Hematopoietic multipotent progenitor cell treated with erythropoietin and hydrocortisone succinate and interleukin-3 and kit ligand, for 17 days (in vitro differentiated cells): ENCODE measurements around the gene ATAD3C.
"Not testable (repeated sequence)": the region's sequence is repeated elsewhere in the genome, so short reads cannot be mapped to it uniquely, and the experiment has no call there.

Experiments used
- DNase-seq: peaks from one replicate; pipeline ENCODE4 v3.0.0-alpha.2; 2015; ENCODE audit warnings: low spot score

Gene ATAD3C

GRCh38 chr1:1477206-1477605 is 27.7 kb downstream of the ATAD3C start:
- DNase-seq = no peak

DNA sequence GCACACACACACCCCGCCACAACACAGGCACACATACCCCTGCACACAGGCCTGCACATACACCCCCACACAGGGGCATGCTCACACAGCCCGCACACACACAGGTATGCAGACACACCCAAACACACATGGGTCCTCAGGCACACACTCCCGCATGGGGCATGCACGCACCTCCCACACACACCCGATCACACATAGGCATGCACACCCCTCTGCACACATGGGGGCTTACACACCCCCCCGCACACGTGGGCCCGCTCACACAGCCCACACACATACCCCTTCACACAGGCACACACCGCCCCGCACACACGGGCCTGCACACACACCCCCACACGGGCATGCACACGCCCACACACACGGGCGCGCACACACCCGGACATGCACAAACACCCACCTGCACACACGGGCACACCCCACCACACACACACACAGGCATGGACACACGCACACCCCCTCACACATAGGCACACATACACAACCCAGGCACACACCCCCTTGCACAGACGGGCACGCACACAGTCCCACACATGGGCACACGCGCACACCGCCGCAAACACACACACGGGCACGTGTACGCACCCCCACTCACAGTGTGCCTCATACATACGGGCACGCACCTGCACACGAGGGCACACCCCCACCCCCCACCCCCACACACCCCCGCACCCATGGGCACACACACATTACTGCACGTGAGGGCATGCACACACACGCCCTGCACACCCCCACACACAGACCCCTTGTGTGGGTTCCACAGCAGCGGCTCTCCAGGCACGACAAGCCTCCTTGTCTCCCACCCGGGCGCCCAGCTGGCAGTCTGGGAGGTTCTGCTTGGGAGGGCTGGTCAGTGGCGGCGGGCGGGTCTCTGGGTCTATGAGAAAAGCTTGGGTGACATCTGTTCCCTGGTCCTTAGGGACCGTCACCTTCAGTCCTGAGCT is 30.3 kb downstream of the ATAD3C start:
- no peak for DNase-seq

GRCh38 chr1:1480488-1480867 is 31.0 kb downstream of the ATAD3C start:
- DNase-seq = not testable (repeated sequence)

DNA sequence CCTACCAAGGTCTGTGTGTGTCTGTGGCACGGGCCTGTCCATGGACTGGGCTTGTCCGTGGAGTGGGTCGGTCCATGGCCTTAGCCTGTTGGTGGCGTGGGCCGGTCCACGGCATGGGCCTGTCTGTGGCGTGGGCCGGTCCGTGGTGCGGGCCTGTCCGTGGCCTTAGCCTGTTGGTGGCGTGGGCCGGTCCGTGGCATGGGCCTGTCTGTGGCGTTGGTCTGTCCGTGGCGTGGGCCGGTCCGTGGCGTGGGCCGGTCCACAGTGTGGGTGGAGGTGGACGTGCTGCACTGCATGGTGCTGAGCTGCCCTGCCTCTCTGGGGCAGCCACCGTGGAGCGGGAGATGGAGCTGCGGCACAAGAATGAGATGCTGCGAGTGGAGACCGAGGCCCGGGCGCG is 32.3 kb downstream of the ATAD3C start:
- DNase-seq = not testable (repeated sequence)

DNA sequence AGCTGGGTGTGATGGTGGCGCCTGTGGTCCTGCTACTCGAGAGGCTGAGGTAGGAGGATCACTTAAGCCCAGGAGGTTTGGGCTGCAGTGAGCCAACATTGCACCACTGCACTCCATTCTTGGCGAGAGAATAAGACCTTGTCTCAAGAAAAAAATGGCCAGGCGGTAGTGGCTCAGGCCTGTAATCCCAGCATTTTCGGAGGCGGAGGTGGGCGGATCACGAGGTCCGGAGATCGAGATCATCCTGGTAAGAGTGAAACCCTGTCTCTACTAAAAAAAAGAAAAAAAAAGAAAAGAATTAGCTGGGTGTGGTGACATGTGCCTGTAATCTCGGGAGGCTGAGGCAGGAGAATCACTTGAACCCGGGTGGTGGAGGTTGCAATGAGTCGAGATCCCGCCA is 33.4 kb downstream of the ATAD3C start:
- DNase-seq = no peak

DNA sequence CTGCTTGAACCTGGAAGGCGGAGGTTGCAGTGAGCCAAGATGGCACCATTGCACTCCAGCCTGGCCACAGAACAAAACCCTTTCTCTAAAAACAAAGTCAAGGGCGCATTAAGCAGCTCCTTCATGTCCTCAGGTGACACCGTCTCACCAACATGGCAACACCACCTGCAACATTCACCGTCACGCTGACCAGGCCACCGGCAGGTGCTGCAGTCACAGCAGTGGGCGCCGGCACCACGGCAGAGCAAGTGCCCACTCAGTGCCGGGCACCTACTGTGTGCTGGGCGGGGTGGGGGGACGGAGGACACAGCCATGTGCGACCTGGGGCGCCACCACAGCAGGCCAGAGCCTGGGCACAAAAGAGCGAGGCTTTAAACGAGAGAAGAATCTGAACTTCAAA is 34.2 kb downstream of the ATAD3C start:
- no peak for DNase-seq

GRCh38 chr1:1484976-1485750 is 35.7 kb downstream of the ATAD3C start:
- DNase-seq = not testable (repeated sequence)

DNA sequence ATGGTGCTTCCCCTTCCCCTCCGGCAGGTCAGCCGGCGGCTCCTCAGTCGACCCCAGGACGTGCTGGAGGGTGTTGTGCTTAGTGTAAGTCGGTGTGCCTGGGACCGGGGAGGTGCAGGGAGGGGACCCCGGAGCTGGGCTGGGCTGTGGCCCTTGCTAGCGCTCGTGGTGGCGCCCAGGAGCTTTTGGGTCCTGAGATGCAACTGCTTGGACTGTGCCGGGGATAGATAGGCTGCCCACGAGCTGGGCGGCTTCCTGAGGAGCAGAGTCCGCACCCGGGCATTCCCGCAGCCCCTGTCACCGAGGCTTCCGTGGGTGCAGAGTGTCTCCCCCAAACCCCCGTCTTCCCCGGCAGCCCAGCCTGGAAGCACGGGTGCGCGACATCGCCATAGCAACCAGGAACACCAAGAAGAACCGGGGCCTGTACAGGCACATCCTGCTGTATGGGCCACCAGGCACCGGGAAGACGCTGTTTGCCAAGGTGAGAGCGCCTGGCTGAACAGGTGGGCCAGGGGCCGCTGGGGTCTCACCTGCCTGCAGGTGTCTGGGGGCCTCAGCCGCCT is 36.3 kb downstream of the ATAD3C start:
- DNase-seq = not testable (repeated sequence)

GRCh38 chr1:1487701-1488100 is 38.2 kb downstream of the ATAD3C start:
- DNase-seq = no peak

- DNase-seq = no peak
Observed at GRCh38 chr1:1489231-1489630, 39.7 kb downstream of the ATAD3C start.

GRCh38 chr1:1489861-1490260 is 40.4 kb downstream of the ATAD3C start:
- DNase-seq = no peak

GRCh38 chr1:1490633-1491230 is 41.2 kb downstream of the ATAD3C start:
- no peak for DNase-seq

GRCh38 chr1:1491601-1492000 is 42.1 kb downstream of the ATAD3C start:
- DNase-seq = no peak

- not testable (repeated sequence) for DNase-seq
Observed at GRCh38 chr1:1494311-1494710, 44.8 kb downstream of the ATAD3C start.

DNA sequence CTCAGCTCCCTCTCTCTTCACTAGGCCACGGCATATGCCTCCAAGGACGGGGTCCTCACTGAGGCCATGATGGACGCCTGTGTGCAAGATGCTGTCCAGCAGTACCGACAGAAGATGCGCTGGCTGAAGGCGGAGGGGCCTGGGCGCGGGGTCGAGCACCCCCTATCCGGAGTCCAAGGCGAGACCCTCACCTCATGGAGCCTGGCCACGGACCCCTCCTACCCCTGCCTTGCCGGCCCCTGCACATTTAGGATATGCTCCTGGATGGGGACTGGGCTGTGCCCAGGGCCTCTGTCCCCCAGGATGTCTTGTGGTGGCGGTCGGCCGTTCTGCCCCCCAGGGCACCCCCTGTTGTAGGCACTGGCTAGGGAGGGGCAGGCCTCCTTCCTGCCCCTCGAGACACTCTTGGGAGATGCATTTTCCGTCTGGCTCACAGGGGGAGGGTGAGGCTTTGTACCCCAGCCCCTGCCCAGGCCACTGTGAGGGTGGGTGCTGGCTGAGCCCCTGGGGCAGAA is 46.0 kb downstream of the ATAD3C start:
- not testable (repeated sequence) for DNase-seq

- peak; percentile 65 for DNase-seq
Observed at GRCh38 chr1:1504777-1505365, 55.4 kb downstream of the ATAD3C start.

- peak; percentile 41 for DNase-seq
Observed at GRCh38 chr1:1505366-1505798, 55.9 kb downstream of the ATAD3C start.

GRCh38 chr1:1505801-1506200 is 56.3 kb downstream of the ATAD3C start:
- not testable (repeated sequence) for DNase-seq

- no peak for DNase-seq
Observed at GRCh38 chr1:1507305-1507704, 57.8 kb downstream of the ATAD3C start.

GRCh38 chr1:1508775-1509464 is 59.4 kb downstream of the ATAD3C start:
- DNase-seq = not testable (repeated sequence)

DNA sequence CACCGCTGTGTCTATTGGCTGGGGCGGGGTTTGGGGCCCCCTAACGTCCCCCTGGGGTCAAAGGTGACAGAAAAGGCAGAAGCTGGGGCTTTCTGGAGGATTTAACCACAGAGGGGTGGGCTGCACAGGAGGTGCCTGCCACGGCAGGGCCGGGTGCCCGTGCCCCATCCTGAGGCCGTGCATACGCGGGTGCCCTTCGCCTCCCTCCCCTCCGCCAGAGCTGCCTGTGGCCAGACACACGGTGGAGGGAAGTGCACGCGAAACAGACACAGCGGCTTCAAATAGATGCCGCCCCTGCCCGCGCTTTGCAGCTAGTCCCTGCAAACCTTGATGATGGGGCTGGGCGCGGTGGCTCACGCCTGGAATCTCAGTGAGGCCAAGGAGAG is 60.0 kb downstream of the ATAD3C start:
- DNase-seq = not testable (repeated sequence)
